ENCODE data around the gene ABCC5. TPM values are rescaled to one million over a fixed set of nuclear protein-coding genes. Genes with fewer than 3 reads are reported as not detected.

Gene ABCC5
- total and polyA plus RNA-seq, 2 of the 8 experiments (the other 6 are each of a cell fraction or from before 2014, with no cell fraction given), result 25.3 to 40.8 TPM

GRCh38 chr3:184030536-184030935 is 12.9 kb upstream of the ABCC5 start:
- no peaks in the 10 kb centered on the region for H3K4me1 ChIP-seq (replicated peaks in 1 of 4; ENCODE audit: control insufficient read depth in 3 of 4, insufficient read depth in 4 of 4, low read length in 3 of 4)
- no peak overlapping the region for H3K18ac ChIP-seq (ENCODE audit: extremely low read depth, low read length)
- no peaks in the 10 kb centered on the region for H3K27me3 ChIP-seq (replicated peaks in 1 of 4; ENCODE audit: control insufficient read depth in 3 of 4, extremely low read depth in 1 of 4, insufficient read depth in 3 of 4, low read length in 3 of 4)
- no peak for DNase-seq (ENCODE audit: low read depth in 1 of 2, low spot score in 2 of 2)
- no peak overlapping the region for H4K91ac ChIP-seq (replicated peaks; ENCODE audit: insufficient read length, low read length)
- H2BK5ac ChIP-seq (ENCODE audit: low read depth, low read length), result no peak overlapping the region
- no peaks in the 10 kb centered on the region for H3K79me1 ChIP-seq (ENCODE audit: low read depth, low read length)
- H2BK20ac ChIP-seq (ENCODE audit: low read length), result no peak overlapping the region
- 83% methylated on average over 3 of the region's 3 CpGs; no CpG with 5 or more reads in 1 of the 2 experiments for WGBS, 2 experiments (ENCODE audit: extremely low coverage in 1 of 2, insufficient coverage in 1 of 2, insufficient read length in 1 of 2, insufficient replicate concordance in 2 of 2, low coverage in 1 of 2, low lambda C conversion rate in 2 of 2, missing lambda C conversion rate in 1 of 2)
- no peak overlapping the region for H4K5ac ChIP-seq (ENCODE audit: insufficient read length, low read depth, low read length)
- H2BK15ac ChIP-seq (ENCODE audit: low read length), result no peak overlapping the region
- POLR2A ChIA-PET (ENCODE audit: partially characterized antibody), result no interaction called here
- H3K23me2 ChIP-seq (ENCODE audit: low read depth, low read length), result no peaks in the 10 kb centered on the region
- CTCF ChIA-PET (ENCODE audit: partially characterized antibody), result interaction anchor here (0.6 to 1.5 kb wide), 3 partner anchors 14 to 197 kb away, joined by 3 read pairs; no protein-coding TSS in a partner anchor
- FAIRE-seq, result no peak
- no peak overlapping the region for H2AK5ac ChIP-seq (ENCODE audit: low read depth, low read length)
- H3K4ac ChIP-seq (replicated peaks; ENCODE audit: insufficient read length, low read depth, low read length), result no peak overlapping the region
- H2BK12ac ChIP-seq (ENCODE audit: low read depth, low read length), result no peak overlapping the region
- peaks cover 0 to 1% of the 10 kb centered on the region in 2 experiments for H4K20me1 ChIP-seq (replicated peaks in 1 of 2; ENCODE audit: control insufficient read depth in 1 of 2, insufficient read depth in 2 of 2, low read length in 2 of 2)
- H3K9ac ChIP-seq (replicated peaks in 1 of 4; ENCODE audit: extremely low read depth in 1 of 4, low read depth in 3 of 4, low read length in 3 of 4), result no peak overlapping the region
- H3K23ac ChIP-seq (ENCODE audit: insufficient read length), result no peak overlapping the region
- H3K56ac ChIP-seq (replicated peaks; ENCODE audit: insufficient read length, low read depth, low read length), result no peak overlapping the region
- no peak overlapping the region for H3K4me2 ChIP-seq (ENCODE audit: insufficient read depth in 1 of 2, low read depth in 2 of 2, low read length in 2 of 2)
- no peak overlapping the region for H2BK120ac ChIP-seq (replicated peaks; ENCODE audit: low read depth, low read length)
- no peak overlapping the region for H4K8ac ChIP-seq (ENCODE audit: extremely low read depth, insufficient read depth, low read length)
- no peak overlapping the region for H3K4me3 ChIP-seq (ENCODE audit: extremely low read depth in 1 of 4, insufficient read depth in 2 of 4, low read depth in 3 of 4, low read length in 4 of 4)
- H3K9me3 ChIP-seq (ENCODE audit: insufficient read depth in 2 of 2, low read depth in 1 of 2, low read length in 1 of 2), result no peaks in the 10 kb centered on the region
- H3K27ac ChIP-seq (ENCODE audit: low read depth, low read length), result no peak overlapping the region
- no peak overlapping the region for H3K14ac ChIP-seq (ENCODE audit: insufficient read length)
- H3K36me3 ChIP-seq (ENCODE audit: control insufficient read depth in 2 of 4, insufficient read depth in 4 of 4, low read length in 3 of 4), result no peaks in the 10 kb centered on the region; a peak in 1 of 8 replicates
- H3K79me2 ChIP-seq (ENCODE audit: control insufficient read depth in 1 of 2, insufficient read depth in 2 of 2, low read length in 2 of 2), result no peaks in the 10 kb centered on the region
- H2AFZ ChIP-seq (ENCODE audit: low read length), result no peak overlapping the region
- TF ChIP-seq BRCA1 (IDR thresholded peaks at IDR 0.05; ENCODE audit: low read depth, low read length) (no peak), BACH1 (IDR thresholded peaks at IDR 0.05; ENCODE audit: low read length) (no peak), KDM5A (IDR thresholded peaks at IDR 0.05; ENCODE audit: low read length) (no peak), RXRA (IDR thresholded peaks at IDR 0.05; ENCODE audit: insufficient read depth, low read depth, low read length) (no peak), FOSL1 (IDR thresholded peaks at IDR 0.05; ENCODE audit: insufficient read depth, low read depth, low read length) (no peak), NRF1 (IDR thresholded peaks at IDR 0.05; ENCODE audit: low read depth, low read length) (no peak), POU5F1 (IDR thresholded peaks at IDR 0.05; ENCODE audit: low read depth, low read length) (no peak), TEAD4 (IDR thresholded peaks at IDR 0.05; ENCODE audit: low read depth, low read length) (no peak), MAFK (IDR thresholded peaks at IDR 0.05; ENCODE audit: low read depth, low read length) (no peak), CTCF (IDR thresholded peaks at IDR 0.05; ENCODE audit: control extremely low read depth in 1 of 3, insufficient read depth in 1 of 3, low read depth in 1 of 3, low read length in 3 of 3) (no peak), POLR2AphosphoS5 (IDR thresholded peaks at IDR 0.05; ENCODE audit: low read depth, low read length) (no peak), ATF3 (IDR thresholded peaks at IDR 0.05; ENCODE audit: insufficient read depth, low read depth, low read length) (no peak)

Measured in H1 (cell line).